Measurements from ENCODE around the gene ENAM.
"Not testable (repeated sequence)": the region's sequence is repeated elsewhere in the genome, so short reads cannot be mapped to it uniquely, and the experiment has no call there.

The ENAM gene

GRCh38 chr4:70624226-70624793 is 4.2 kb upstream of the ENAM start:
- no peak for DNase-seq (ENCODE audit: low spot score)

GRCh38 chr4:70627620-70628019 is 924 bp upstream of the ENAM start:
- DNase-seq (ENCODE audit: low spot score) = no peak

- DNase-seq (ENCODE audit: low spot score) = no peak
Observed at GRCh38 chr4:70629469-70630090, 1.0 kb downstream of the ENAM start.

GRCh38 chr4:70630162-70630561 is 1.6 kb downstream of the ENAM start:
- no peak for DNase-seq (ENCODE audit: low spot score)

GRCh38 chr4:70632028-70632427 is 3.5 kb downstream of the ENAM start:
- DNase-seq (ENCODE audit: low spot score) = peak; percentile 15

GRCh38 chr4:70634482-70634881 is 5.9 kb downstream of the ENAM start:
- no peak for DNase-seq (ENCODE audit: low spot score)

- no peak for DNase-seq (ENCODE audit: low spot score)
Observed at GRCh38 chr4:70637239-70637913, 8.8 kb downstream of the ENAM start.

- no peak for DNase-seq (ENCODE audit: low spot score)
Observed at GRCh38 chr4:70640192-70640591, 11.6 kb downstream of the ENAM start.

- DNase-seq (ENCODE audit: low spot score) = not testable (repeated sequence)
Observed at GRCh38 chr4:70650741-70651140, 22.2 kb downstream of the ENAM start.

- peak; percentile 57 for DNase-seq (ENCODE audit: low spot score)
Observed at GRCh38 chr4:70651864-70652506, 23.4 kb downstream of the ENAM start.

GRCh38 chr4:70654605-70655011 is 26.1 kb downstream of the ENAM start:
- DNase-seq (ENCODE audit: low spot score) = no peak

- no peak for DNase-seq (ENCODE audit: low spot score)
Observed at GRCh38 chr4:70657326-70657725, 28.8 kb downstream of the ENAM start.

GRCh38 chr4:70658418-70658817 is 29.9 kb downstream of the ENAM start:
- no peak for DNase-seq (ENCODE audit: low spot score)

- no peak for DNase-seq (ENCODE audit: low spot score)
Observed at GRCh38 chr4:70660106-70660505, 31.6 kb downstream of the ENAM start.

- not testable (repeated sequence) for DNase-seq (ENCODE audit: low spot score)
Observed at GRCh38 chr4:70661309-70661922, 32.9 kb downstream of the ENAM start.

- DNase-seq (ENCODE audit: low spot score) = peak; percentile 25
Observed at GRCh38 chr4:70666369-70666768, 37.8 kb downstream of the ENAM start, which contains the start of gene JCHAIN. JCHAIN (minus strand) TSS chr4:70666508; CDS start chr4:70666490, 18 bp downstream.

- peak; percentile 41 for DNase-seq (ENCODE audit: low spot score)
Observed at GRCh38 chr4:70667740-70668535, 39.4 kb downstream of the ENAM start.

GRCh38 chr4:70670332-70671014 is 41.9 kb downstream of the ENAM start:
- peak; percentile 74 for DNase-seq (ENCODE audit: low spot score)

- no peak for DNase-seq (ENCODE audit: low spot score)
Observed at GRCh38 chr4:70671091-70671490, 42.5 kb downstream of the ENAM start.

- DNase-seq (ENCODE audit: low spot score) = no peak
Observed at GRCh38 chr4:70674191-70674590, 45.6 kb downstream of the ENAM start.

- DNase-seq (ENCODE audit: low spot score) = no peak
Observed at GRCh38 chr4:70674731-70675130, 46.2 kb downstream of the ENAM start.

Measured in AG08395 (cell line).